Measurements from ENCODE around the gene NRG3. TPM values are rescaled to one million over a fixed set of nuclear protein-coding genes. Genes with fewer than 3 reads are reported as not detected.

Gene NRG3
- total RNA-seq, 2 donors from 2014 or later = not detected

DNA sequence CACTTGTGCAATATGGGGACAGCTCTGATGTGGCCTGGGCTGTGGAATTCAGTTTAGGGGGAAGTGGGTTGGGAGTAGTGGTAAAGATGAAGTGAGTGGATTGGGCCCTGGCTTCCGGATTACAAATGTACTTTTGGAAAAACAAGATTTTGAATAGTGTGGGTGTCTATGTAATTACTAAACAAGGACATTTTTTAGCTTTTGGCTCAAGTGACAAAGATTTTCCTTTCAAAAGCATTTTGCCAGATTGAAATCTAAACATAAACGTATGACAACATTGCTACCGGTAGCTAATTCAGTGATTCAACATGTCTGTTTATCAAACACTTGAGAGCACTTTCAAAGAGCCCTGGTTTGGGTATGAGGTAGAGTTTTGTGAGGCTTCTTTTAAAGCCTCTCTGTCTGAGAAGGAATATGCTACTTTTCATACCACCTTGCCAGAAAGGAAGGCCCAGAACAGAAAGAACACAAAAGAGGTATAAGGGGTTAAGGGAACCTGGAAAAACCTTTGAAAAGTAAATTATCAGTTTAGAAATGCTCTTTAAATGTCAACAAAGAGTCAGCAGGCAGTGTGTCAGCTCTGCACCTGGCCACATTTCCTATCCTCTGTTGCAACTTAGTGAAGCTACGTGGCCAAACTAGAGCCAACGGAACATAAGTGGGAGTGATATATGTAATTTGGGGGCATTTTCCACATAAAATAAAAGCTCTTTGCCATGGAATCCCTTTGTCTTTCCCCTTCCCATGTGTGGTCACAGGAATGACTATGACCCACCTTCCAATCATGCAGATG, 516.1 kb downstream of the NRG3 start:
- Mint-ChIP-seq H3K9me3 (peaks cover 0 to 9% of the 10 kb centered on the region in 2 donors), H3K36me3 (no peaks in the 10 kb centered on the region), H3K27ac (no peak overlapping the region)
- DNase-seq (ENCODE audit: low spot score in 2 of 2) = no peak
- ATAC-seq = no peak

DNA sequence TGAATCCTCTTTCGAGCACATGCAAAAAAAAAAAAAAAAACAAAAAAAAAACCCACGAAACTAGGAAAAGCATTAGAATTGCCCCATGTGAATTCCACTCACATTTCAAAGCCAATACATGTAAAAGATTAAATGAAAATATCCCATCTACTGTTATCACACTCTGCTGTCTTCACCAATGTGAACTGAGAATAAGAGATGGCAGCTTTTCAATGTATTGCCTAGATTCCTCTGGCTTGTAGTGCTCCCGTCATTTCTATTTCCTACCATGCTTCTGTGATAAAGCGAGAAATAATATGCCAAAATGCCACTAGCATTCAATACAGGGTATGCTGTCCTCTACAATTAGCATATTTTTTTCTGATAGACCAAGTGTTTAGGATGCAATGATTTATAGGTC, 517.0 kb downstream of the NRG3 start:
- DNase-seq (ENCODE audit: low spot score in 2 of 2) = no peak
- Mint-ChIP-seq H3K36me3 (no peaks in the 10 kb centered on the region), H3K9me3 (peaks cover 0 to 15% of the 10 kb centered on the region in 2 donors), H3K27ac (no peak overlapping the region)
- ATAC-seq = no peak

DNA sequence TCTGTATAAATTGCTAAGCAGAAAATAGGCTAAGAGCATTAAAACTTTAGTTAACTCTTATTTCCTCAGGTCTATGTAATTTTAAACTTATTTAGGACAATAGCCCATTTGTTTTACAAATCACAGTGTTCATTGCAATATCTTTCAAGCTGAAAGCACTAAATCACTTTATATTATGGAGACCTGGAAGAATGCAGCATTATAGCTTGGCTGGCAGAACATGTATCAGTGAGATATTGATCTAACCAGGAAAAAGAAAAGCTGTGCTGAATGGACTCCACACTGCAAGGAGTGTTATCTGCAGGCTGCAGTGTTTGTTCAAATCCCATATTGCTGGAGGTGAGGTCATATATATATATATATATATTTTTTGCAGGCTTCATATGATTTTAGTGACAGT, 517.5 kb downstream of the NRG3 start:
- Mint-ChIP-seq H3K9me3 (peaks cover 0 to 16% of the 10 kb centered on the region in 2 donors), H3K36me3 (no peaks in the 10 kb centered on the region), H3K27ac (no peak overlapping the region)
- DNase-seq (ENCODE audit: low spot score in 2 of 2) (no peak), ATAC-seq (no peak)

DNA sequence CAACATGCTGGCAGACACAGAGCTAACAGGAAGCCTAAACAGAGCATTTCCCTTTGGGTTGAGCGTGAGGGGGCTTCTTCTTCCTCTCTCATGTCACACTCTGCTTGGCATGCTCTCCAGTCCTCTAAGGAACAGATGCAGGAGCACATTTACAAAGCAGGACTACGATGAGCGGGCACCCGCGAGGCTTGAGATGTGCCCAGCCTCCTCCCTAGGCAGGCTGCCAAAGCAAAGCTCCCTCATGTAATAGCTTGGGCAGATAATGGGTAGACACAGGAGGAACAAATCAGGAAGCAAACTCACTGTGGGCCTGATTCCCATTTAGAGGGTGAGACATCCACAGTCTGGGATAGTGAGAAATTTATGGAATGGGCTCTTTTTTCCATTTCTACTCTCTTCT, 519.1 kb downstream of the NRG3 start:
- H3K36me3 Mint-ChIP-seq = no peaks in the 10 kb centered on the region
- H3K27ac Mint-ChIP-seq = no peak overlapping the region
- peaks cover 6 to 21% of the 10 kb centered on the region in 2 donors for H3K9me3 Mint-ChIP-seq
- ATAC-seq (no peak), DNase-seq (ENCODE audit: low spot score in 2 of 2) (no peak)

DNA sequence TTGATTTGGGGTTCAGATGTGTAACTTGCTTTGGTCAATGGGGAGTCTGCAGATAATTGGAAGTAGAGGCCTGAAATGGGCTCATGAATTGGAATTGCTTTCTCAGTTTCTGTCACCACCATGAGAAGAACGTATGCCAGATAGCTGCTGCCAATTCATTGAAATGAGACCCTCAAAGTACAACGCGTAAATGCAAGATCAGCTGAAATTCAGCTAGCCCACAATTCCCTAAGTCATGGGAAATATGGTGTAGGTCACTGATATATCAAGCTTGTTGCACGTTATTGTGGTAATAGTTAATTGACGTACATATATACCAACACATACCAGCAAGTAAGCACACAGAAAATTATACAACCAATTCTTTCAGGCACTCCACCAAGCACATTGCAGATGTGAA, 520.0 kb downstream of the NRG3 start:
- no peak for ATAC-seq

DNA sequence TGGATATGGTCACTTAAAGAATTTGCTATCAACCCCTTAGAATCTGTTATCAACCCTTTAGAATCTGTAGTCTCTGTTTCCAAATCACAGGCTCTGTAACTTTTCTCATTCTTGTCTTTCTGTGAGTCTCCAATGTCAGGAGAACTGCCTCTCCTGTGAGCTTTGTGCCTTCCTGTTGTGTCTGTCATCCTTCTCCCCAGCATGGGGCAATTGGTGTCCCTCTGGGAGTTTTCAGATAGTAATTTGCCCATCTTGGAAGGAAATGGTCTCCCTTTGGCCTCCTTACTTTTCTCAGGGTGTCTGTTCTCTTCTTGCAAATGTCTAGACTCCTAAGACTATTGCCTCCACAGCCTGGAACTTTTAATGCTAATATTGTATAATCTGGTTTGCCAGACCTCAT, 521.9 kb downstream of the NRG3 start:
- DNase-seq (ENCODE audit: low spot score in 2 of 2) (no peak), ATAC-seq (no peak)
- Mint-ChIP-seq H3K9me3 (peaks cover 6 to 21% of the 10 kb centered on the region in 2 donors), H3K36me3 (no peaks in the 10 kb centered on the region), H3K27ac (no peak overlapping the region)

More for the DNA sequence above, 520.0 kb downstream of the NRG3 start:
- no peak for DNase-seq (ENCODE audit: low spot score in 2 of 2)
- Mint-ChIP-seq H3K9me3 (peaks cover 6 to 21% of the 10 kb centered on the region in 2 donors), H3K36me3 (no peaks in the 10 kb centered on the region), H3K27ac (no peak overlapping the region)

DNA sequence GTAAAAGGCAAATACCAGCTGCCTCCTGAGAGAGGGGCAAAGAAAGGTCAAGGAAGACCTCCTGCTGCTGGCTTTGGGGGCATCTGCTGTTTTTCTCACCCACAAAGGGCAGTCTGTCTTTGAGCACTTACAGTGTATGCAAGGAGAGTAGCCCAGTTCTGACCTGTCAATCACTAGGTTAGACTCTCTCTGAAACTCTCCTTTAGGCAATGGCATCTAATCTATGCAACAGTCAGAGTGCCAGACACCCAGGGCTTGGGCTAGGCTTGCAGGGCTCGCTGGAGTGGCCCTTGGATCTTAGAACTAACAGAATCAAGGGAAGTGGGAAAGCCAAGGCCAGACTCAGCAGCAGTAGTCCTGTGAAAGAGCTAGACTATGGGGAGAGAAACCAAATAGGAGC, 522.9 kb downstream of the NRG3 start:
- peaks cover 6 to 21% of the 10 kb centered on the region in 2 donors for H3K9me3 Mint-ChIP-seq
- DNase-seq (ENCODE audit: low spot score in 2 of 2) (no peak), ATAC-seq (no peak)
- no peaks in the 10 kb centered on the region for H3K36me3 Mint-ChIP-seq
- H3K27ac Mint-ChIP-seq = no peak overlapping the region

DNA sequence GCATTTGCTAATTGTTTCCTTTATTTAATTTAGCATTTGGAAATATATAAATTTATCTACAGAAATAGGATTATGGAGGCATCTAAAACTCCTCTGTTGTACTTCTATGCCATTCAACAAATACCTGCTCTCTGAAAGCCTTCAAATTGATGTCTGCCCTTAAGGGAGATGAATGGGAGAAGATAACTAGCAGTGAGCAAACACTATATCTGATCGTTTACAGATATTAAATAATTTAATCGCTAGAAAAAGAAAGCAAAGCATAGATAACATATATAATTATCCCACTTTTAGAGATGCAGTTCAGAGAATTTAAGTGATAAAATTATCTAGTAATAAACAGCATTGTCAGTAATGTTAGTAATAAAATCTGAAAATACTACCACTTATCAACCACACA, 524.9 kb downstream of the NRG3 start:
- Mint-ChIP-seq H3K27ac (no peak overlapping the region), H3K36me3 (peaks cover 0 to 2% of the 10 kb centered on the region in 2 donors), H3K9me3 (peaks cover 6 to 19% of the 10 kb centered on the region in 2 donors)
- DNase-seq (ENCODE audit: low spot score in 2 of 2) (no peak), ATAC-seq (no peak)

DNA sequence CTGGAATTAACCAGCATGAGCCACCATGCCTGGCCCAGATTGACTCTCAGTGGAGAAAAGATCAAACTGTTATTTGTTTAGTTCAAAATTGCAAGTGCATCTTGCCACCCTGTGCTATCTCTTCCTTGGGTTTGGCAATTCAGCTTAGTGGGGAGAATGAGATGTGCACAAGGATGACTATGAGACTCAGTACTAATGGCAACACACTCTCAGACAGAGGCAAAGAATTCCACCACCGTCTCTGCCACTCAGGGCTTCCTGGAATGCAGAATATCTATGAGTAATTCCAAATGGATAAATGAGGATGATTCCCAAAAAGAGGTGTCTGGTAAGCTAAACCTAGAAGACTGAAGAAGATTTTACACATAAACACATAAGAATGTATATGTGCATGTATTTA, 525.8 kb downstream of the NRG3 start:
- peaks cover 0 to 4% of the 10 kb centered on the region in 2 donors for H3K36me3 Mint-ChIP-seq
- no peak for DNase-seq (ENCODE audit: low spot score in 2 of 2)
- H3K27ac Mint-ChIP-seq = no peak overlapping the region
- no peak for ATAC-seq
- H3K9me3 Mint-ChIP-seq = peaks cover 6 to 19% of the 10 kb centered on the region in 2 donors

DNA sequence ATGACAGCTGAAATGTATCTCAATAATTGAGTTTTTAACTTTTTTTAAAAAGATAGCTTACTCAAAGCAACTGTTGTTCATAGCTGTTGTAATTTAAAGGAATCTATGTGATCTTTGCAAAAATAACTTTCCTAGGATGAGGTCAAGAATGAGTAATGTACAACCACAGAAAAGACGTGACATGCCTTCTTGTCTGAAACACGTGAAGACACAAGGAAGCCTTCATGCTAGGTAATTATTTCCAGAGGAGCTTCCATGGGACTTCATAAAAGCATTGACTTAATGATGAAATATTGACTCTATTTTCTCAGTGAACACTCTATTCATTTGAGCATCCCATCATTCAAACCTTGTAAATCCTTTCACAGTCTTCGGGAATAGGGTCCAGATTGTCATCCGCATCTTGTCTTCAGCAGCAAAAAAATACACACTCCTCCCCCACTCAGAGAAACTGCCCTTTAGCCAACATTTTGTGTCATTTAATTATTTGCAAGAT, 528.0 kb downstream of the NRG3 start:
- H3K27ac Mint-ChIP-seq = no peak overlapping the region
- peaks cover 5 to 10% of the 10 kb centered on the region in 2 donors for H3K9me3 Mint-ChIP-seq
- ATAC-seq (no peak), DNase-seq (ENCODE audit: low spot score in 2 of 2) (no peak)
- peaks cover 0 to 4% of the 10 kb centered on the region in 2 donors for H3K36me3 Mint-ChIP-seq

DNA sequence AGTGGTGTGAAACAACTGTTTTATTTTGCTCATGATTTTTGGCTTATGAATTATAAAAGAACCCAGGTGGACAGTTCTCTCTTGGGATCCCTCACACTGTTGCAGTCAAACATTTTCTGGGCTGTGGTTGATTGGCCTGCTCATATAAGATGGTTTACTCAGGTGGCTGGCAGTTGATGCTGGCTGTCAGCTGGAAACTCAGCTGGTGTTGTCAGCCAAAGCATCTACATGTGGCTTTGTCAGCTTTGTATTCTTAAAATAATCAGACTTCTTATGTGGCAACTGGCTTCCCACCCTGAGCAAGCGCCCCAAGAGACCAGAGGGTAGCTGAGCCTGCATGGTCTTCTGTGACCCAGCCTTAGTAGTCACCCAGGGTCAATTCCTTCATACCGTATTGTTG, 534.7 kb downstream of the NRG3 start:
- H3K36me3 Mint-ChIP-seq = peaks cover 0 to 4% of the 10 kb centered on the region in 2 donors
- peaks cover 5 to 9% of the 10 kb centered on the region in 2 donors for H3K9me3 Mint-ChIP-seq
- no peak for DNase-seq (ENCODE audit: low spot score in 2 of 2)
- ATAC-seq = no peak
- H3K27ac Mint-ChIP-seq = peak overlapping the region in 1 of 2 donors; percentile 20

DNA sequence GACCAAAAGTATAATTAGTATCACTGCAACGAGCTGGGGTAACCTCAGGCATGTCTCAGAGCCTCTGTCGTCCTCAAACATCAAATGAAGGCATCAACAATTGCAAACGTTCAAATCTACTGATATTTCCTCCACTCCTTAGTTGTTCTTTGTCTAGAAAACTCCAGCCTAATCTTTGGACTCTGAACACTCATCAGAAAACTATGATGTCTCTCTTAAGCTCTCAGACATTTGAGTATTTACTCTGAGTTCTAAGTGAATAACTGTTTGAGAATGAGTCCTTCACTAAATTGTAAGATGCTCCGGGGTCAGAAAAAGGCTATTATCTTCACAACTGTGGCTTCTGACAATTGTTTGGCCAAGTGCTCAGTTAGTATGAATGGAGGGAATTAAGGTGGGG, 536.4 kb downstream of the NRG3 start:
- DNase-seq (ENCODE audit: low spot score in 2 of 2) (no peak), ATAC-seq (no peak)

DNA sequence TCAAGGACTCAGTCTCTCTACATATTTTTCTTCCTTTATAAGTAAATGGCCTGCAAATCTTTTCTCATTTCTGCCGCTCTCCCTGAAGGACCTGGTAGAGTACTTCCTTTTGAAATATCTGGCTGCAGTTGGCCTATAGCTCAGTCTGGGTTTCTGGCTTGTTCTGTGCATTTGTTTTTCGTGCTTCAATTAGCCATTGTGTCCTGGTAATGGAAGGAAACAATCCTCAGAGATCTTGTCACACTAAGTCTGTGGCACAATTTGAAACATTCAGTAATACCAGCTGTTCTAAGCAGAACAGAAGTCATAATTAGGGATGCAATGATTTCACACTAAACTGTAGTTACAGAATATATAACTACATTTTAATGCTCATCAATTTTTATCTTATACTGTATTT, 545.0 kb downstream of the NRG3 start:
- no peak overlapping the region for H3K27ac Mint-ChIP-seq
- no peak for ATAC-seq

More for the DNA sequence above, 536.4 kb downstream of the NRG3 start:
- H3K9me3 Mint-ChIP-seq = peaks cover 3 to 5% of the 10 kb centered on the region in 2 donors
- H3K36me3 Mint-ChIP-seq = no peaks in the 10 kb centered on the region
- H3K27ac Mint-ChIP-seq = no peak overlapping the region

DNA sequence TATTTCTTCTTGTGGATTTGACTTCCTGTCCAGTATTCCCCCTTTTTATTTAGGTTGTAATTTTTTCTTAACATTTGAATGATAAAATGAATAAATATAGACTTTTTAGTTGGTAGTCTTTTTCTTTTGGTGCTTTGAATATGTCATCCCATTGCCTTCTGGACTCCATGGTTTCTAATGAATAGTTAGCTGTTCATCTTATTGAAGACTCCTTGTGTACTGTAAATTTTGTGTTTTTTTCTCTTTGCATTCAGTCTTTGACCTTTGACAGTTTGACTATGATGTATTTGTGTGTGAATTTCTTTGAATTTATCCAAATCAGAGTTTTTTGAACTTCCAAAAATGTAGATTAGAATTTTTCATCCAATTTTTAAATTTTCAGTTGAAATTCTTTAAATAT, 554.3 kb downstream of the NRG3 start:
- ATAC-seq (no peak), DNase-seq (ENCODE audit: low spot score in 2 of 2) (no peak)
- H3K9me3 Mint-ChIP-seq = peaks cover 15 to 36% of the 10 kb centered on the region in 2 donors
- peaks cover 0 to 7% of the 10 kb centered on the region in 2 donors for H3K36me3 Mint-ChIP-seq
- H3K27ac Mint-ChIP-seq = no peak overlapping the region

More for the DNA sequence above, 545.0 kb downstream of the NRG3 start:
- no peak for DNase-seq (ENCODE audit: low spot score in 2 of 2)
- no peaks in the 10 kb centered on the region for H3K36me3 Mint-ChIP-seq
- H3K9me3 Mint-ChIP-seq = peaks cover 6 to 14% of the 10 kb centered on the region in 2 donors

DNA sequence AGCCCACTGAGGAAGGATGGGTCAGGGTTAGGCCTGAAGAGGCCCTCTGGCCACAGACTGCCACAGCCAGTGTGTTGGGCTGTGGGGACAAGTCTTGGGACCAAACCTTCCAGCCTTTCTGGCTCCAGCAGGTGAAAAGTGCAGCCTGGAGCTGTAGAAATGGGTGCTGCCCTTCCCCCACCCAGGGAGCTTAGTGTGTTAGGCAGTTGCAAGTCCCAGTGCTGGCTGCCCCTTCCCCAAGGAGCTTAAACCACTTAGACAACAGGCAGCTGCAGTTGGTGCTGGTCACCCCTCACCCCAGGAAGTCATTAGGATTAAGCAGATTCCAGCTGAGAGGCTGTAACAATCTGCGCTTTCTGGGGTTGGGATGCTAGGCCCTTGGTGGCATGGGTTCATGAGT, 563.3 kb downstream of the NRG3 start:
- no peak overlapping the region for H3K27ac Mint-ChIP-seq
- no peaks in the 10 kb centered on the region for H3K36me3 Mint-ChIP-seq
- DNase-seq (ENCODE audit: low spot score in 2 of 2) (no peak), ATAC-seq (no peak)
- peaks cover 10 to 17% of the 10 kb centered on the region in 2 donors for H3K9me3 Mint-ChIP-seq

DNA sequence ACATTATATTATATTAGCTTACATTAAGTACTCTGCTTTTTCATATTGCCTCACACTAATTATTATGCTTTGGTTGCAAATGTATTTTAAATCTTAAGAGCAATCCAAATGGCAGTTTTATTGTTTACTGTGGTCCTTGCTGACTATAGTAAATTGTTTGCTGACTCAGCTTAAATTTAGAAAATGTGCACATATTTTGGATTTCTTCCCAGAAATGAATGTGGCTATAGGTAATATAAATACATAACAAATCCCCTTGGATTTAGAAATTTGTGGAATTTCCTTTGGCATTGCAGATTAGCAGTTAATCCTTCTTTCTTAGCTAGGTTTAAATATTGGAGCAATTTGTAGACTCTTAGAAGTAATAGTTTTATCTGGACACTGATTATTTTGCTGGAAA, 565.8 kb downstream of the NRG3 start:
- peaks cover 0 to 6% of the 10 kb centered on the region in 2 donors for H3K36me3 Mint-ChIP-seq

DNA sequence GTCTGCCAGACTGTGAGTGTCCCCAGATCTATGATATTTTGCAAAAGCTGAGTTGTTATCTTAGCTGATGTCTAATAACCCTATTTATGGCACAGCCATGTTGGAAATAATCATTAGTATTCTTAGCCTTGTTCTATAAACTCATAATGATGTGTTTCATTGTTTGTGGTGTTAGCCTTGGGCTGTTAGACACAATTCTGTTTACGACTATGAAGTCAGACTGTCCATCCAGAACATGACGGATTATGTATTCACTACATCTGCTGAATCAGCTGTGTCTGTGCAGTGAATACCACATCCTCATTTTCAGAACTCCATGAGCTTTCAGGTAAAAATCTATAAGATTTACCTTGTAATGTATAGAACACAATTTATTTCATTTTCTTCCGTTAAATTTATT, 577.1 kb downstream of the NRG3 start:
- Mint-ChIP-seq H3K27ac (no peak overlapping the region), H3K36me3 (no peaks in the 10 kb centered on the region), H3K9me3 (peaks cover 4 to 9% of the 10 kb centered on the region in 2 donors)
- DNase-seq (ENCODE audit: low spot score in 2 of 2) = no peak
- ATAC-seq = no peak

More for the DNA sequence above, 565.8 kb downstream of the NRG3 start:
- peaks cover 6 to 22% of the 10 kb centered on the region in 2 donors for H3K9me3 Mint-ChIP-seq
- H3K27ac Mint-ChIP-seq = no peak overlapping the region
- DNase-seq (ENCODE audit: low spot score in 2 of 2) = no peak
- no peak for ATAC-seq

DNA sequence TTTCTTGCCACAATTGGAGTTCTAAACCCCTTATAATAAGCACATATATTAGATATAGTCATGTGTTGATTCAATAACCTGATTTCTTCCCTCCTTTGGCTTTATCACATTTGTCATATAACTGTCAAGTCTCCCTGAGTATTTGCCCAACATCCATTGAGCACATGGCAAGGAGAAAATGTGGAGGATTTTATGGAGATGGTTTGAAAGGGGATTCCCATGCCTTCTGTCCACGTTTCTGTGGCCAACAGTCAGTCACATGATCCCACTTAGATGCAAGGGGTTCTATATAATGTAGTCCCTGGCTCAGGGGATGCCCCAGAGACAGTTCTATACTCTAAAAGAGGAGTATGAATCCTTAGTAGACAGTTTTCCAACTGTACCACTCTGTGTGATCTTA, 577.7 kb downstream of the NRG3 start:
- no peaks in the 10 kb centered on the region for H3K36me3 Mint-ChIP-seq
- no peak for ATAC-seq
- no peak overlapping the region for H3K27ac Mint-ChIP-seq
- no peak for DNase-seq (ENCODE audit: low spot score in 2 of 2)
- H3K9me3 Mint-ChIP-seq = peaks cover 0 to 9% of the 10 kb centered on the region in 2 donors

Data from activated naive CD4-positive, alpha-beta T cell treated with anti-CD3 and anti-CD28 coated beads, Interleukin-2, amount 50 U/mL, for 72 hours (primary cell).